HL-60 (cell line): Measurements from ENCODE around the gene UBE2L6.

Source experiments
- CTCF ChIP-seq: IDR thresholded peaks from one replicate; pipeline ENCODE4 v1.5.1; 2011; ENCODE audit warnings: low read length, control low read depth, inconsistent platforms; ENCODE audit not compliant: insufficient read depth
- GABPA ChIP-seq: IDR thresholded peaks from 2 replicates; pipeline ENCODE4 v1.6.1; 2012; ENCODE audit warnings: low read depth
- POLR2AphosphoS5 ChIP-seq: IDR thresholded peaks from 2 replicates; pipeline ENCODE4 v1.6.1; 2012; ENCODE audit warnings: low read depth
- REST ChIP-seq: IDR thresholded peaks from 2 replicates; pipeline ENCODE4 v1.6.1; 2012; ENCODE audit warnings: low read depth; ENCODE audit not compliant: insufficient replicate concordance
- SPI1 ChIP-seq: IDR thresholded peaks from 2 replicates; pipeline ENCODE4 v1.6.1; 2012; ENCODE audit warnings: low read depth, mild to moderate bottlenecking, borderline replicate concordance

- TF ChIP-seq CTCF (no peak), REST (no peak), POLR2AphosphoS5 (no peak), GABPA (no peak), SPI1 (no peak)
These were observed 28.1 kb downstream of the UBE2L6 start for GRCh38 chr11:57539342-57539741.
